Caco-2 (cell line): ENCODE measurements around the gene C1QTNF12. TPM values are rescaled to one million over a fixed set of nuclear protein-coding genes. Genes with fewer than 3 reads are reported as not detected.

Source experiments
- BruUV-seq: library from RNA; stranded (reverse); fragments of 400-500 nt; replicated peaks from 2 replicates; lab custom pipeline; 2021; lab: Mats Ljungman, UMichigan
- CTCF ChIA-PET: fragments of 300-600 bp; sonication (Branson Sonifier 250); formaldehyde crosslinking; loops from one replicate; lab custom pipeline; 2022; ENCODE audit warnings: antibody characterized with exemption; lab: Charles Lee
- POLR2A ChIA-PET: fragments of 300-600 bp; sonication (Branson Sonifier 250); formaldehyde crosslinking; loops from one replicate; lab custom pipeline; 2022; ENCODE audit warnings: antibody characterized with exemption; lab: Charles Lee
- DNase-seq, 2 experiments: peaks; one replicate each; pipeline versions ENCODE4 v3.0.0 to v3.0.0-alpha.2; 2020 to 2022
- H3K27me3 ChIP-seq: replicated peaks from 2 replicates; pipeline ENCODE4 v1.6.0; 2011; ENCODE audit warnings: low read length; ENCODE audit not compliant: control insufficient read depth, insufficient read depth
- H3K36me3 ChIP-seq: 2 replicates; pipeline ENCODE4 v1.5.1; 2011; ENCODE audit warnings: low read length; ENCODE audit not compliant: control insufficient read depth, insufficient read depth
- H3K4me1 ChIP-seq: fragments of 250-450 bp; sonication (Bioruptor Pico); 2 replicates; pipeline ENCODE4 v1.5.1; 2020; ENCODE audit warnings: mild to moderate bottlenecking
- H3K4me3 ChIP-seq: 2 replicates; pipeline ENCODE4 v1.5.1; 2011; ENCODE audit warnings: low read depth, mild to moderate bottlenecking, control low read depth, low read length
- H3K9me3 ChIP-seq: fragments of 250-450 bp; sonication (Bioruptor Pico); 2 replicates; pipeline ENCODE4 v1.5.1; 2020; ENCODE audit warnings: mild to moderate bottlenecking, moderate library complexity
- H3K27ac Mint-ChIP-seq: one replicate; pipeline ENCODE4 v1.8.0; 2022; ENCODE audit warnings: mixed read lengths; ENCODE audit not compliant: unreplicated experiment
- H3K27me3 Mint-ChIP-seq: one replicate; pipeline ENCODE4 v1.8.0; 2022; ENCODE audit warnings: mixed read lengths; ENCODE audit not compliant: insufficient read depth, unreplicated experiment
- H3K36me3 Mint-ChIP-seq: one replicate; pipeline ENCODE4 v1.8.0; 2022; ENCODE audit warnings: mild to moderate bottlenecking, mixed read lengths; ENCODE audit not compliant: insufficient read depth, unreplicated experiment
- H3K4me1 Mint-ChIP-seq: one replicate; pipeline ENCODE4 v1.8.0; 2022; ENCODE audit warnings: low read depth, mixed read lengths; ENCODE audit not compliant: unreplicated experiment
- H3K4me3 Mint-ChIP-seq: one replicate; pipeline ENCODE4 v1.8.0; 2022; ENCODE audit warnings: mild to moderate bottlenecking, moderate library complexity, mixed read lengths; ENCODE audit not compliant: unreplicated experiment
- H3K9me3 Mint-ChIP-seq: one replicate; pipeline ENCODE4 v1.8.0; 2022; ENCODE audit warnings: mixed read lengths; ENCODE audit not compliant: unreplicated experiment
- CTCF ChIP-seq, 2 experiments: fragments of 200-600 bp in 1 of 2; IDR thresholded peaks; 1 replicate in 1 of 2; 2 replicates in 1 of 2; pipeline versions ENCODE4 v1.5.1 to v1.8.0; 2011 to 2022; ENCODE audit warnings: antibody characterized with exemption in 1 of 2, control low read depth in 1 of 2, inconsistent platforms in 1 of 2, low read depth in 1 of 2, low read length in 1 of 2, mild to moderate bottlenecking in 1 of 2, moderate library complexity in 1 of 2; ENCODE audit not compliant: insufficient read depth in 1 of 2, severe bottlenecking in 1 of 2, unreplicated experiment in 1 of 2
- intact Hi-C: fragments of 100-400 bp; cut with micrococcal nuclease; formaldehyde crosslinking; loops from one replicate; pipeline ENCODE4 v1.10.0; 2022; ENCODE audit not compliant: unreplicated experiment
- total RNA-seq: library from RNA; stranded (reverse); gene quantifications from 2 replicates; pipeline ENCODE4 v1.2.3, GENCODE V29; 2022

The C1QTNF12 gene
- total RNA-seq, 1 experiment from 2014 or later: 3.7 TPM

GRCh38 chr1:1234180-1234808 is 12.2 kb downstream of the C1QTNF12 start:
- CTCF ChIA-PET: no interaction called here

GRCh38 chr1:1233567-1233892 is 13.0 kb downstream of the C1QTNF12 start:
- intact Hi-C loops: no loop called here

More at GRCh38 chr1:1234180-1234808, 12.2 kb downstream of the C1QTNF12 start:
- Mint-ChIP-seq H3K4me3 (peak overlapping the region; percentile 65), H3K4me1 (peaks cover 6% of the 10 kb centered on the region), H3K27ac (no peak overlapping the region), H3K27me3 (no peaks in the 10 kb centered on the region), H3K9me3 (no peaks in the 10 kb centered on the region), H3K36me3 (peaks cover 41% of the 10 kb centered on the region)
- H3K27me3 ChIP-seq: no peaks in the 10 kb centered on the region
- BruUV-seq: no TSS peak
- intact Hi-C loops: no loop called here
- TF ChIP-seq CTCF (IDR thresholded peaks at IDR 0.05; ENCODE audit: insufficient read depth in 1 of 2, low read depth in 1 of 2, low read length in 1 of 2, severe bottlenecking in 1 of 2, unreplicated experiment in 1 of 2): no peak
- peaks cover 32% of the 10 kb centered on the region for H3K4me1 ChIP-seq
- DNase-seq: no peak
- POLR2A ChIA-PET: interaction anchor here (0.6 kb wide), 1 partner anchor 91 kb away, joined by 3 read pairs; no protein-coding TSS in a partner anchor
- no peaks in the 10 kb centered on the region for H3K9me3 ChIP-seq
- no peak overlapping the region for H3K4me3 ChIP-seq
- peaks cover 2% of the 10 kb centered on the region; the same call in 1 of the 2 replicates for H3K36me3 ChIP-seq

More at GRCh38 chr1:1233567-1233892, 13.0 kb downstream of the C1QTNF12 start:
- peak overlapping the region; percentile 65 for H3K4me3 Mint-ChIP-seq
- POLR2A ChIA-PET: no interaction called here
- no peak for TF ChIP-seq CTCF (IDR thresholded peaks at IDR 0.05; ENCODE audit: insufficient read depth in 1 of 2, low read depth in 1 of 2, low read length in 1 of 2, severe bottlenecking in 1 of 2, unreplicated experiment in 1 of 2)
- H3K27ac Mint-ChIP-seq: peak overlapping the region; percentile 71
- H3K9me3 Mint-ChIP-seq: no peaks in the 10 kb centered on the region
- no TSS peak for BruUV-seq
- H3K9me3 ChIP-seq: no peaks in the 10 kb centered on the region
- CTCF ChIA-PET: no interaction called here
- H3K4me3 ChIP-seq: no peak overlapping the region
- no peaks in the 10 kb centered on the region for H3K27me3 ChIP-seq
- H3K36me3 Mint-ChIP-seq: peaks cover 36% of the 10 kb centered on the region
- no peaks in the 10 kb centered on the region for H3K27me3 Mint-ChIP-seq
- DNase-seq: no peak
- H3K4me1 Mint-ChIP-seq: peaks cover 6% of the 10 kb centered on the region
- H3K36me3 ChIP-seq: peaks cover 2% of the 10 kb centered on the region; the same call in 1 of the 2 replicates
- H3K4me1 ChIP-seq: peaks cover 28% of the 10 kb centered on the region
